Astrocyte (in vitro differentiated cells and primary cell): ENCODE data around the gene PDHA1. TPM values are rescaled to one million over a fixed set of nuclear protein-coding genes. Genes with fewer than 3 reads are reported as not detected.

Experiments used
- DNase-seq: peaks from one replicate; pipeline ENCODE4 v3.0.0-alpha.2; 2010; ENCODE audit warnings: low read depth
- FAIRE-seq: peaks from 2 replicates; lab custom pipeline; 2011; peaks lifted over from hg19 to GRCh38; lab: Jason Lieb, UNC
- H2AFZ ChIP-seq: 2 replicates; pipeline ENCODE4 v1.6.0; 2012; ENCODE audit warnings: low read depth, low read length, inconsistent platforms
- H3K27ac ChIP-seq: 2 replicates; pipeline ENCODE4 v1.5.1; 2011; ENCODE audit warnings: low read depth, low read length, inconsistent platforms
- H3K27me3 ChIP-seq: 2 replicates; pipeline ENCODE4 v1.6.0; 2011; ENCODE audit warnings: low read length, inconsistent platforms; ENCODE audit not compliant: insufficient read depth
- H3K36me3 ChIP-seq: 2 replicates; pipeline ENCODE4 v1.5.1; 2011; ENCODE audit warnings: low read length, inconsistent platforms; ENCODE audit not compliant: insufficient read depth
- H3K4me1 ChIP-seq: 2 replicates; pipeline ENCODE4 v1.5.1; 2011; ENCODE audit warnings: low read length, inconsistent platforms; ENCODE audit not compliant: insufficient read depth
- H3K4me2 ChIP-seq: 2 replicates; pipeline ENCODE4 v1.6.0; 2012; ENCODE audit warnings: low read length, inconsistent platforms
- H3K4me3 ChIP-seq: 2 replicates; pipeline ENCODE4 v1.5.1; 2011; ENCODE audit warnings: low read depth, mild to moderate bottlenecking, low read length, inconsistent platforms; ENCODE audit not compliant: insufficient read depth
- H3K79me2 ChIP-seq: 2 replicates; pipeline ENCODE4 v1.6.0; 2012; ENCODE audit warnings: mild to moderate bottlenecking, low read length, inconsistent platforms; ENCODE audit not compliant: insufficient read depth
- H3K9ac ChIP-seq: 2 replicates; pipeline ENCODE4 v1.6.0; 2012; ENCODE audit warnings: mild to moderate bottlenecking, low read length, inconsistent platforms
- H3K9me3 ChIP-seq: 2 replicates; pipeline ENCODE4 v1.5.1; 2012; ENCODE audit warnings: low read depth, mild to moderate bottlenecking, low read length, inconsistent platforms; ENCODE audit not compliant: insufficient read depth
- H4K20me1 ChIP-seq: 2 replicates; pipeline ENCODE4 v1.6.0; 2012; ENCODE audit warnings: low read length, inconsistent platforms; ENCODE audit not compliant: insufficient read depth
- H3K27ac Mint-ChIP-seq: one replicate; pipeline ENCODE4 v1.8.0; 2021; ENCODE audit warnings: mild to moderate bottlenecking, mixed read lengths; ENCODE audit not compliant: unreplicated experiment
- H3K27me3 Mint-ChIP-seq: one replicate; pipeline ENCODE4 v1.8.0; 2021; ENCODE audit warnings: low read depth, mixed read lengths; ENCODE audit not compliant: unreplicated experiment
- H3K36me3 Mint-ChIP-seq: one replicate; pipeline ENCODE4 v1.8.0; 2021; ENCODE audit warnings: low read depth, mixed read lengths; ENCODE audit not compliant: unreplicated experiment
- H3K4me1 Mint-ChIP-seq: one replicate; pipeline ENCODE4 v1.8.0; 2021; ENCODE audit warnings: low read depth, mixed read lengths; ENCODE audit not compliant: unreplicated experiment
- H3K4me3 Mint-ChIP-seq: one replicate; pipeline ENCODE4 v1.8.0; 2021; ENCODE audit warnings: mild to moderate bottlenecking, moderate library complexity, mixed read lengths; ENCODE audit not compliant: unreplicated experiment
- H3K9me3 Mint-ChIP-seq: one replicate; pipeline ENCODE4 v1.8.0; 2021; ENCODE audit warnings: mild to moderate bottlenecking, mixed read lengths; ENCODE audit not compliant: unreplicated experiment
- EZH2 ChIP-seq: IDR thresholded peaks from 2 replicates; pipeline ENCODE4 v1.6.1; 2012; ENCODE audit warnings: mild to moderate bottlenecking, low read length, inconsistent platforms; ENCODE audit not compliant: insufficient read depth
- total RNA-seq: library from RNA; stranded (reverse); gene quantifications from 2 replicates; pipeline ENCODE4 v1.2.1, GENCODE V29; 2021
- TF ChIP-seq, protein P1 (sequence below): IDR thresholded peaks from 2 replicates; pipeline ENCODE4 v1.5.1; 2011; ENCODE audit warnings: low read depth, mild to moderate bottlenecking, inconsistent platforms, low read length, moderate library complexity; ENCODE audit not compliant: insufficient read depth

Gene PDHA1
- total RNA-seq, 1 donor from 2014 or later: 163 TPM

DNA sequence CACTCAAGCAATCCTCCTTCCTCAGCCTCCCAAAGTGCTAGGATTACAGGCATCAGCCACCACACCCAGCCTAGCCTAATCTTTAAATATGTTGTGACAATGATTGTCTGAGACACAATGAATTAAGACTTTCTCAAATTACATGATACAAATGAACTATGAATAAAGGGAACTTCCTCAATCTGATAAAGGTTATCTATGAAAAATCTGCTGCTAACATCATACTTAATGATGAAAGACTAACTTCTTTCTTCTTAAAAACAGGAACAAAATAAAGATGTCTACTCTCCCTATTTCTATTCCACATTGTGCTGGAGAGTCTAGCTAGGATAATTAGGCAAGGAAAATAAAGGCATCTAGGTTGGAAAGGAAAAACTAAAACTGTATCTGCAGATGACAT is 60.0 kb downstream of the PDHA1 start:
- no peaks in the 10 kb centered on the region for H3K36me3 ChIP-seq
- no peak overlapping the region for H3K4me3 ChIP-seq
- H3K9me3 ChIP-seq: no peaks in the 10 kb centered on the region
- Mint-ChIP-seq H3K27me3 (no peaks in the 10 kb centered on the region), H3K27ac (no peak overlapping the region), H3K4me1 (no peaks in the 10 kb centered on the region), H3K36me3 (no peaks in the 10 kb centered on the region), H3K9me3 (no peaks in the 10 kb centered on the region), H3K4me3 (no peak overlapping the region)
- FAIRE-seq (no peak), DNase-seq (no peak)
- H4K20me1 ChIP-seq: no peaks in the 10 kb centered on the region
- no peak overlapping the region for H3K9ac ChIP-seq
- no peak overlapping the region for H3K4me2 ChIP-seq
- H3K27me3 ChIP-seq: no peaks in the 10 kb centered on the region
- no peak overlapping the region for H2AFZ ChIP-seq
- no peak for TF ChIP-seq EZH2
- TF ChIP-seq, protein P1, sequence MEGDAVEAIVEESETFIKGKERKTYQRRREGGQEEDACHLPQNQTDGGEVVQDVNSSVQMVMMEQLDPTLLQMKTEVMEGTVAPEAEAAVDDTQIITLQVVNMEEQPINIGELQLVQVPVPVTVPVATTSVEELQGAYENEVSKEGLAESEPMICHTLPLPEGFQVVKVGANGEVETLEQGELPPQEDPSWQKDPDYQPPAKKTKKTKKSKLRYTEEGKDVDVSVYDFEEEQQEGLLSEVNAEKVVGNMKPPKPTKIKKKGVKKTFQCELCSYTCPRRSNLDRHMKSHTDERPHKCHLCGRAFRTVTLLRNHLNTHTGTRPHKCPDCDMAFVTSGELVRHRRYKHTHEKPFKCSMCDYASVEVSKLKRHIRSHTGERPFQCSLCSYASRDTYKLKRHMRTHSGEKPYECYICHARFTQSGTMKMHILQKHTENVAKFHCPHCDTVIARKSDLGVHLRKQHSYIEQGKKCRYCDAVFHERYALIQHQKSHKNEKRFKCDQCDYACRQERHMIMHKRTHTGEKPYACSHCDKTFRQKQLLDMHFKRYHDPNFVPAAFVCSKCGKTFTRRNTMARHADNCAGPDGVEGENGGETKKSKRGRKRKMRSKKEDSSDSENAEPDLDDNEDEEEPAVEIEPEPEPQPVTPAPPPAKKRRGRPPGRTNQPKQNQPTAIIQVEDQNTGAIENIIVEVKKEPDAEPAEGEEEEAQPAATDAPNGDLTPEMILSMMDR: no peak
- no peaks in the 10 kb centered on the region for H3K4me1 ChIP-seq
- no peaks in the 10 kb centered on the region for H3K79me2 ChIP-seq
- no peak overlapping the region for H3K27ac ChIP-seq

DNA sequence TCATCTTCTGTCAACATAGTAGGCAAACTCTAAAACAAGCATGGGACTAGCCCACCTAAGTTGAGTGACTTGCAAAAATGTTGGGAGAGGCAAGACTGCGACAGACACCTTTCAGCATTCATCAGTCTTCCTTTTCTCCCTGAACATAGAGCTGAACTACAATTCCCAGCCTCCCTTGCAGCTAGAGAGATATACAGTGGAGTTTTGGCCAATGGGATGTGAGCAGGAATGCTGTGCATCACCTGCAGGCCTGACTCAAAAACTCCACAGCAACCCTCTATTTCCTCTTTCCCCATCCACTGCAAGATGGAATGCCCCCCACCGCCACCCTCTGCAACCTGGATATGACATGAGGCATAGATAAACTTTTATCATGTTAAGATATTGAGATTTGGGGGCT is 66.5 kb downstream of the PDHA1 start:
- H3K27ac ChIP-seq: no peak overlapping the region
- H3K9me3 Mint-ChIP-seq: peaks cover 3% of the 10 kb centered on the region
- H3K9me3 ChIP-seq: no peaks in the 10 kb centered on the region
- H3K4me3 ChIP-seq: no peak overlapping the region
- no peak overlapping the region for H3K4me3 Mint-ChIP-seq
- no peaks in the 10 kb centered on the region for H3K36me3 ChIP-seq
- no peak overlapping the region for H3K27ac Mint-ChIP-seq
- DNase-seq (no peak), FAIRE-seq (no peak)
- H3K4me1 ChIP-seq: no peaks in the 10 kb centered on the region
- no peaks in the 10 kb centered on the region for H3K27me3 ChIP-seq
- no peak overlapping the region for H2AFZ ChIP-seq
- H3K27me3 Mint-ChIP-seq: peaks cover 2% of the 10 kb centered on the region
- TF ChIP-seq EZH2: no peak
- TF ChIP-seq, protein P1: no peak
- no peaks in the 10 kb centered on the region for H3K4me1 Mint-ChIP-seq
- no peaks in the 10 kb centered on the region for H3K36me3 Mint-ChIP-seq
- no peaks in the 10 kb centered on the region for H4K20me1 ChIP-seq
- H3K4me2 ChIP-seq: no peak overlapping the region
- no peaks in the 10 kb centered on the region for H3K79me2 ChIP-seq
- H3K9ac ChIP-seq: no peak overlapping the region

Other genes starting within 250 kb of the PDHA1 start
- 0.09 TPM in 1 of 2 replicates, not detected in the other for gene ADGRG2, start 221.5 kb upstream of the PDHA1 start, total RNA-seq
- 1.2 and 2.1 TPM in 2 replicates for gene MAP3K15, start 171.6 kb downstream of the PDHA1 start, total RNA-seq